ENCODE measurements around the gene SETD5.
"Not testable (repeated sequence)": the region's sequence is repeated elsewhere in the genome, so short reads cannot be mapped to it uniquely, and the experiment has no call there.

The SETD5 gene

GRCh38 chr3:9467451-9467850, 70.0 kb downstream of the SETD5 start:
- no peak for DNase-seq (ENCODE audit: low spot score)

DNA sequence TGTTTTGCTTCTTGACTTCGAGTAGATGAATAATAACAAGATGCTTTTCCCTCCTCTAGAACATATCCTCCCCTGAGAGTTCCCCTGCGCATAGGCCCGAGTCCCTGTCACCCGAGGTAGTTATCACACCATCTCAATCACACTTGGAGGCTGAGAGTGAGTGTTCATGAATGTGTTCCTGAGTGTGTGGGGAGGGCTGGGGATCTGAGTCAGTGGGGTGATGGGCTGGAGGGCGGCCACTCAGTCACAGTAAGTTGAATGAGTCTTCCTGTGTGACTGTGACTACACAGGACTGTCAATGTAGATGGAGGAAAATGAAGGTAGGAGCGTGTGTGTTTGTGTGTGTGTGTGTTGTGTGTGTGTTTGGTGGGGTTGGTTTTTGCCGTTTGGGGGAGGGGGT, 71.0 kb downstream of the SETD5 start:
- no peak for DNase-seq (ENCODE audit: low spot score)

DNA sequence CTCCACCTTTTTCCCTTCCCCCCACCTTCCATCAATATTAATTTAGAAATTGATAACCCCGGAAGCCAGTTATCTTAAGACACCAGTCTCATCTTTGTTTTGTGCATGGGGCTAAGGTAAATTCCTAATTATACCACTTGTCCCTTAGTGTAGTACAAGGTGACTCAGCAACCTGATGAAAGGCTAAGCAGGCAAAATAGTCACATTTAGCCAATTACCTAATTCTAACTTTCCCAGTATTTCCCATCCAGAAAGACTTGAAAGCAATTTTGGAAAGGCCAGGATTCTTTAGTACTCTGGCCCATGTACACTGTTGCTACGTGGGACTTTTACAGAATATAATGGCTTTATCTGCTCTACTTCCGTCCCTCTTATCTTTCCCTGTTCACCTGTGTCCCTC, 72.6 kb downstream of the SETD5 start:
- no peak for DNase-seq (ENCODE audit: low spot score)

GRCh38 chr3:9473496-9474065, 76.2 kb downstream of the SETD5 start:
- no peak for DNase-seq (ENCODE audit: low spot score)

DNA sequence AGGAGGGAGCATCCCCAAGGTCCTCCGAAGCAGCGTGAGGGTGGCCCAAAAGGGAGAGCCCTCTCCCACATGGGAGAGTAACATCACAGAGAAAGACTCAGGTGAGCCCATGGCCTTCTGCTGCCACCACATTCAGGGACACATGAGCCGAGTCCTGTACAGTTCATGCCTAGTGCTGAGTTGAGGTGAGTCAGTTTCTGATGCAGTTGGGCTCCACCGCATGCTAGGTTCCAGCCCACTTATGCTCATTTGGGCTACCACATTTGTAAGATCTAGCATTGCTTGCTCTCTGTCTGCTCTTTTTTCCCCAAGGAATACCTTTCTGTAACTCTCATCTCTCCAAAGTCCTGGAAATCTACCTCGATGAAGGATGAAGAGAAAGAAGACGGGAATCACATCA, 77.1 kb downstream of the SETD5 start:
- no peak for DNase-seq (ENCODE audit: low spot score)

GRCh38 chr3:9476935-9477334, 79.5 kb downstream of the SETD5 start:
- DNase-seq (ENCODE audit: low spot score): no peak

- DNase-seq (ENCODE audit: low spot score): no peak
These were observed 82.8 kb downstream of the SETD5 start for GRCh38 chr3:9480265-9480664.

- DNase-seq (ENCODE audit: low spot score): no peak
These were observed 87.8 kb downstream of the SETD5 start for GRCh38 chr3:9485248-9485647.

GRCh38 chr3:9491506-9491905, 94.1 kb downstream of the SETD5 start:
- no peak for DNase-seq (ENCODE audit: low spot score)

DNA sequence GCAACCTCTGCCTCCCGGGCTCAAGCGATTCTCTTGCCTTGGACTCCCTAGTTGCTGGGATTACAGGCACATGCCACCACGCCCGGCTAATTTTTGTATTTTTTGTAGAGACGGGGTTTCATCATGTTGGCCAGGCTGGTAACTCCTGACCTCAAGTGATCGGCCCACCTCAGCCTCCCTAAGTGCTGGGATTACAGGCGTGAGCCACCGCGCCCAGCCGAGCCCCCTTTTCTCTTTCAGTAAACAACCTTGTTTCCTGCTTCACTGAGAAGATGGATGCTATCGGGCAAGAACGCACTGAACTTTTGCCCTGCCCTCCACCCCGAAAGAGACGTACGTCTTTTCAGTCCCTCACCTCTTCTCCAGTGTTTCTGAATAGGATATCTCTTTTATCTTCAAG, 96.6 kb downstream of the SETD5 start:
- DNase-seq (ENCODE audit: low spot score): not testable (repeated sequence)

GRCh38 chr3:9496893-9497292, 99.5 kb downstream of the SETD5 start:
- no peak for DNase-seq (ENCODE audit: low spot score)

GRCh38 chr3:9497821-9498565, 100.6 kb downstream of the SETD5 start:
- no peak for DNase-seq (ENCODE audit: low spot score)

DNA sequence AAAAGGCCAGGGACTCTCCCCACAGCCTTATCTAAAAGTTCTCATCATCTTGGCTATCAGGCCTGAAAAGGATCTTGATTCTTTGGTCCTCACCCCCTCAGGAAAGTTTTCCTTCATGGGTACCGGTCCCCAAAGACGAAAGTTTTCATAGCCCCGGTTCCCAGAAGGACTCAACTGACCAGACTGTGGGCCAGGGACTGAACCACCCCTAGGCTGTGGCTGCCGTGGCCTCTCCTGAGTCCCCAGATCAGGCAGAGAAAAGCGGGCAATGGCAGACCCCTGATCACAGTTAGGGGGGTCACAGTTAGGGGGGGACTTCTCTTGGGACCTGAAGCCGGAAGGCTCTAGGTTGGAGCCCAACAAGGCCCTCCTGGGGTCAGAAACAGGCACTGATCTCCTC, 101.4 kb downstream of the SETD5 start:
- DNase-seq (ENCODE audit: low spot score): no peak

DNA sequence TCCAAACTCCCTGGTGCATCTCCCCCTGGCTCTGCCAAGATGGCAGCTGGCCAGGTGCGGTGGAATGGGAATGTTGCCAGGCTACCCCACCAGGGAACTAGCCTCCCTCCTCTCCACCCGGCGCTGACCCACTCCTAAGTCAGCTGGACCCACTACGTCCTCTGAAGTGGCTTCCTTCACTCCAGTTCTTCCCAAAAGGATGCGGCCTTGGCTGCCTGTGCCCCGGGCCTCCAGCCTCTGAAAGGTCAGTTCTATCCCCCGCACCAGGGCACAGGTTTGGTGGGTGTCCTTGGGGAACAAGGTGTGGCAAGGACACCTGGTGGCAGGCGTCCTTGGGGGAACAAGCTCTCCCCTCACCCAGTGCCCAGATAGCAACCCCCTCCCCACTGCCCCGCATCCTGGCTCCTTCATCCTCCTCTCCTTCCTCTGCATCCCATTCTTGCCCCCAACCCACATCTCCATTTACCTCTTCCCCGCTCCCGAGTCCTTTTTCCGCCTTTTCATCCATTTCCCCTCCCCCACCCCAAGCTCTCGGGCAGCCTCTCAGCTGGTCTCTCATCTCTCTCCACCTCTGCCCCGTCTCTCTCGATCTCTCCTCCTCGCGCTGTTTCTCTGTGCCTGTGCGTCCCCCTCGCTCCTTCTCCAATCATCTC, 102.2 kb downstream of the SETD5 start:
- no peak for DNase-seq (ENCODE audit: low spot score)

DNA sequence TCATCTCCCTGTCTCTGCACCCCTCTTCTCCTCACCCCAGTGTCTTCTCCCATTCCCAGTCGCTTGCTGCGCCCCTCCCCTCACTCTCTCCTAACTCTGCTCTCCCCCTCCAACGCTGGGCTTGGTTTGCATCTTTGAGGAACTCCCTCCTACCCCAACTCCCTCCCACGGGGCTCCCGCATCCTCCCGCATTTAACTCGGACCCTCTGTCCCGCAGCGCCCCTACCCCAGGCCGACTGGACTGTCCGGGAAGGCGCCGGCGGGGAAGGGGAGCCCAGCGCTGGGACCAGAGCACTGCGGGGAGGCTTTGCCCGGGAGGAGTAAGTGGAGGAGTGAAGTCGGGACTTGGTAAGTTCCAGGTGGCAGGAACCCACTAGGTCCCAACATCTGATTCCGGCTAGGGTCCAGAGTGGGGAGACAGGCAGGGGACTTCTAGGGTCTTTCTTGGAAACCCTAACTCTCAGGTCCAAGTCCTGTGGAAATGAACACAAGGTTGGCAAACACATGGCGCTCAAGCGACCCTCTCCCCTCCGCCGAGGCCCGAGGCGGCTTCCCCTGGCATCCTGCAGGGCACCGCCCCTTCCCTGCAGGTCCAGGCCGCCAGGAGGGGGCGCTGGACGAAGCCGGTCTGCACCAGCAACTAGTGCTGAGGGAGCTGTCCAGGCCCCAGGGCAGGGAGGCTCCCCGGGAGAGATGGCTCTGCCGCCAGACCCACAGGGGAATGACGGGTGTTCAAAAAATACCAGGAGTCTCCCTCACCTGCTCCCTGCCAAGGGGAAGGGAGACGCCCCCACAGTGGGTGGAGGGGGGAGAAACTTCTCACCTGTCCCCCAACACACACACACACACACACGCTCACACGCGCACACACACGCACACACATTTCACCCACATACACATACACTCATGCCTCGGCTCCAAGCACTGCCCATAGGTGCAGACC, 103.0 kb downstream of the SETD5 start:
- peak; percentile 94 for DNase-seq (ENCODE audit: low spot score)

DNA sequence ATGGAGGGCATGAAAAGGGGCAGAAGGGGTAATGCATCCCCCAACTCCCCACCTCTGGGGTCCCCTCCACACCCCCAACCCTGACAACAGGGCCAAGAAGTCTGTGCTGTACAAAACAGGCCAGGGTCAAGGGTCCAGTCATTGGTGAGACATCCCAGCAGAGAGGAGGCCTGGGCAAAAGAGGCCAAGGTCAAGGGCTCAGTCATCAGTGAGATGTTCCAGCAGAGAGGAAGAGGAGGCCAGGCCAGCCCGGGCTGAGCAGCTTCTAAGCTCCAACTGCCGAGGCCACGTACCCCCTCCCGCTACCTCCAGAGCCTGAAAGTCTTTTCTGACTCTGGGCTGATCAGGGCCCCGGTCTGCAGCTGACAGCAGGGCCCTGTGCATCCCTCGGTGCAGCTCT, 103.8 kb downstream of the SETD5 start:
- DNase-seq (ENCODE audit: low spot score): no peak

GRCh38 chr3:9503283-9503682, 105.9 kb downstream of the SETD5 start:
- peak; percentile 85 for DNase-seq (ENCODE audit: low spot score)

GRCh38 chr3:9507586-9508578, 110.5 kb downstream of the SETD5 start:
- DNase-seq (ENCODE audit: low spot score): no peak

- no peak for DNase-seq (ENCODE audit: low spot score)
These were observed 111.4 kb downstream of the SETD5 start for GRCh38 chr3:9508781-9509180.

GRCh38 chr3:9512456-9513045, 115.1 kb downstream of the SETD5 start:
- DNase-seq (ENCODE audit: low spot score): no peak

- no peak for DNase-seq (ENCODE audit: low spot score)
These were observed 116.9 kb downstream of the SETD5 start for GRCh38 chr3:9514306-9514705.
